WTC11 (cell line): ENCODE results near the gene UBN1. TPM values are rescaled to one million over a fixed set of nuclear protein-coding genes. Genes with fewer than 3 reads are reported as not detected.

Experiments
- ATAC-seq: fragments of 200-7000 bp; cut with Tn5 transposase; 2 replicates; pipeline ENCODE4 v1.10.0; 2021; ENCODE audit warnings: mild to moderate bottlenecking, moderate library complexity
- CTCF ChIA-PET: fragments of 300-600 bp; sonication (Branson Sonifier 250); formaldehyde crosslinking; loops from one replicate; lab custom pipeline; 2021; ENCODE audit warnings: antibody characterized with exemption; lab: Charles Lee
- POLR2A ChIA-PET: fragments of 350-600 bp; sonication (Branson Sonifier 250); formaldehyde crosslinking; loops from one replicate; lab custom pipeline; 2021; ENCODE audit warnings: antibody characterized with exemption; lab: Charles Lee
- DNase-seq: peaks from one replicate; pipeline ENCODE4 v3.0.0; 2021; ENCODE audit warnings: low spot score
- H3K27ac Mint-ChIP-seq: 2 replicates; pipeline ENCODE4 v1.8.0; 2021; ENCODE audit warnings: mixed read lengths
- H3K27me3 Mint-ChIP-seq: 2 replicates; pipeline ENCODE4 v1.8.0; 2021; ENCODE audit warnings: low read depth, mild to moderate bottlenecking, moderate library complexity, mixed read lengths
- H3K36me3 Mint-ChIP-seq: 2 replicates; pipeline ENCODE4 v1.8.0; 2021; ENCODE audit warnings: mixed read lengths
- H3K4me1 Mint-ChIP-seq: 2 replicates; pipeline ENCODE4 v1.8.0; 2022; ENCODE audit warnings: mixed read lengths
- H3K4me3 Mint-ChIP-seq: 2 replicates; pipeline ENCODE4 v1.8.0; 2021; ENCODE audit warnings: mild to moderate bottlenecking, moderate library complexity, mixed read lengths
- H3K9me3 Mint-ChIP-seq: 2 replicates; pipeline ENCODE4 v1.8.0; 2021; ENCODE audit warnings: mixed read lengths
- CDX4 ChIP-seq: fragments of 250-450 bp; sonication (Bioruptor Pico); IDR thresholded peaks from 2 replicates; pipeline ENCODE4 v1.9.0; 2021; ENCODE audit warnings: moderate library complexity, mild to moderate bottlenecking, inconsistent platforms, borderline replicate concordance
- E2F1 ChIP-seq: sonication (generic); formaldehyde crosslinking; IDR thresholded peaks from 2 replicates; pipeline ENCODE4 v1.8.0; 2022; ENCODE audit warnings: mild to moderate bottlenecking, missing genetic modification reagents
- FOXP4 ChIP-seq: sonication (generic); formaldehyde crosslinking; IDR thresholded peaks from 2 replicates; pipeline ENCODE4 v1.8.0; 2022; ENCODE audit warnings: mild to moderate bottlenecking, missing genetic modification reagents
- HMGXB4 ChIP-seq: sonication (generic); formaldehyde crosslinking; IDR thresholded peaks from 2 replicates; pipeline ENCODE4 v1.8.1; 2023; ENCODE audit warnings: mild to moderate bottlenecking, moderate library complexity, missing genetic modification reagents
- MXD4 ChIP-seq: fragments of 250-450 bp; sonication (Bioruptor Pico); IDR thresholded peaks from 2 replicates; pipeline ENCODE4 v1.8.0; 2021; ENCODE audit warnings: mild to moderate bottlenecking, moderate library complexity, borderline replicate concordance
- MYBL2 ChIP-seq: sonication (generic); formaldehyde crosslinking; IDR thresholded peaks from 2 replicates; pipeline ENCODE4 v1.8.1; 2023; ENCODE audit warnings: mild to moderate bottlenecking, moderate library complexity, missing genetic modification reagents
- NFE2L1 ChIP-seq: sonication (generic); formaldehyde crosslinking; IDR thresholded peaks from 2 replicates; pipeline ENCODE4 v1.8.1; 2023; ENCODE audit warnings: missing genetic modification reagents
- NR1H2 ChIP-seq: sonication (generic); formaldehyde crosslinking; IDR thresholded peaks from 2 replicates; pipeline ENCODE4 v1.9.0; 2021; ENCODE audit warnings: mild to moderate bottlenecking, moderate library complexity, missing genetic modification reagents
- RORB ChIP-seq: fragments of 250-450 bp; sonication (Bioruptor Pico); IDR thresholded peaks from 2 replicates; pipeline ENCODE4 v1.9.0; 2021; ENCODE audit warnings: mild to moderate bottlenecking
- SMAD3 ChIP-seq: sonication (generic); formaldehyde crosslinking; IDR thresholded peaks from 2 replicates; pipeline ENCODE4 v1.8.0; 2022; ENCODE audit warnings: missing genetic modification reagents, mild to moderate bottlenecking, borderline replicate concordance
- SMAD4 ChIP-seq: sonication (generic); formaldehyde crosslinking; IDR thresholded peaks from 2 replicates; pipeline ENCODE4 v1.8.0; 2022; ENCODE audit warnings: mild to moderate bottlenecking, missing genetic modification reagents
- SP1 ChIP-seq: sonication (generic); formaldehyde crosslinking; conservative IDR thresholded peaks from 2 replicates; pipeline ENCODE4 v1.8.1; 2022; ENCODE audit warnings: missing genetic modification reagents
- TEAD1 ChIP-seq: sonication (generic); formaldehyde crosslinking; IDR thresholded peaks from 2 replicates; pipeline ENCODE4 v1.8.0; 2022; ENCODE audit warnings: mild to moderate bottlenecking, missing genetic modification reagents
- TEAD4 ChIP-seq: sonication (generic); formaldehyde crosslinking; IDR thresholded peaks from 2 replicates; pipeline ENCODE4 v1.8.0; 2022; ENCODE audit warnings: mild to moderate bottlenecking, missing genetic modification reagents
- ZNF219 ChIP-seq: sonication (generic); formaldehyde crosslinking; IDR thresholded peaks from 2 replicates; pipeline ENCODE4 v1.8.0; 2023; ENCODE audit warnings: missing genetic modification reagents, mild to moderate bottlenecking, borderline replicate concordance
- ZNF281 ChIP-seq: sonication (generic); formaldehyde crosslinking; IDR thresholded peaks from 2 replicates; pipeline ENCODE4 v1.8.0; 2023; ENCODE audit warnings: mild to moderate bottlenecking, missing genetic modification reagents
- ZNF396 ChIP-seq: fragments of 250-450 bp; sonication (Bioruptor Pico); IDR thresholded peaks from 2 replicates; pipeline ENCODE4 v1.8.0; 2021; ENCODE audit warnings: mild to moderate bottlenecking, moderate library complexity, borderline replicate concordance
- ZNF425 ChIP-seq: fragments of 250-450 bp; sonication (Bioruptor Pico); conservative IDR thresholded peaks from 2 replicates; pipeline ENCODE4 v1.9.0; 2021; ENCODE audit warnings: mild to moderate bottlenecking
- total RNA-seq: library from RNA; stranded (reverse); gene quantifications from 3 replicates; pipeline ENCODE4 v1.2.3, GENCODE V29; 2021

Gene UBN1
- total RNA-seq, 1 experiment from 2014 or later, result 38.5 TPM

- TF ChIP-seq ZNF396 (CRISPR knock-in tag) (no peak), E2F1 (CRISPR knock-in tag) (no peak), SMAD3 (no peak), TEAD4 (CRISPR knock-in tag) (no peak), ZNF219 (no peak), NR1H2 (CRISPR knock-in tag) (no peak)
These were observed 37.9 kb downstream of the UBN1 start (continued) for GRCh38 chr16:4884972-4885874.

- no peak for TF ChIP-seq SMAD4
- Mint-ChIP-seq H3K9me3 (no peaks in the 10 kb centered on the region), H3K27ac (peak overlapping the region; percentile 52; the same call in 1 of the 2 replicates), H3K27me3 (no peaks in the 10 kb centered on the region), H3K36me3 (peaks cover 67% of the 10 kb centered on the region), H3K4me3 (no peak overlapping the region), H3K4me1 (no peaks in the 10 kb centered on the region)
- POLR2A ChIA-PET, result no interaction called here
- CTCF ChIA-PET, result no interaction called here
- ATAC-seq, result no peak
- DNase-seq, result no peak
These were observed 38.9 kb downstream of the UBN1 start for GRCh38 chr16:4886151-4886550.

- Mint-ChIP-seq H3K4me1 (no peaks in the 10 kb centered on the region), H3K27ac (0 out of 2 replicates have a peak overlapping the region, but pooled peaks have one; percentile 27), H3K9me3 (no peaks in the 10 kb centered on the region), H3K36me3 (peaks cover 49% of the 10 kb centered on the region), H3K4me3 (no peak overlapping the region), H3K27me3 (no peaks in the 10 kb centered on the region)
- ATAC-seq, result no peak
- ChIA-PET POLR2A (interaction anchor here (0.7 kb wide), 1 partner anchor 244 kb away, joined by 3 read pairs; no protein-coding TSS in a partner anchor), CTCF (interaction anchor here (0.8 kb wide), 1 partner anchor 383 kb away, joined by 3 read pairs; no protein-coding TSS in a partner anchor)
- TF ChIP-seq SP1 (CRISPR knock-in tag), result no peak
- no peak for DNase-seq
These were observed 41.3 kb downstream of the UBN1 start for GRCh38 chr16:4888428-4889135.

- Mint-ChIP-seq H3K27ac (no peak overlapping the region), H3K4me1 (no peaks in the 10 kb centered on the region), H3K27me3 (no peaks in the 10 kb centered on the region)
- TF ChIP-seq ZNF425 (CRISPR knock-in tag) (no peak), FOXP4 (CRISPR knock-in tag) (no peak), CDX4 (CRISPR knock-in tag) (no peak), NFE2L1 (CRISPR knock-in tag) (no peak), MYBL2 (CRISPR knock-in tag) (no peak), HMGXB4 (no peak), ZNF281 (CRISPR knock-in tag) (no peak), MXD4 (no peak), TEAD1 (CRISPR knock-in tag) (no peak), RORB (no peak)
These were observed 42.7 kb downstream of the UBN1 start for GRCh38 chr16:4890026-4890425.

More at GRCh38 chr16:4890026-4890425, 42.7 kb downstream of the UBN1 start:
- Mint-ChIP-seq H3K4me3 (no peak overlapping the region), H3K36me3 (peaks cover 37% of the 10 kb centered on the region), H3K9me3 (no peaks in the 10 kb centered on the region)
- POLR2A ChIA-PET, result no interaction called here
- CTCF ChIA-PET, result no interaction called here
- ATAC-seq (no peak), DNase-seq (no peak)
